Right atrium auricular region (tissue), 2 donors: ENCODE data around the gene F2RL2. TPM values are rescaled to one million over a fixed set of nuclear protein-coding genes. Genes with fewer than 3 reads are reported as not detected.

Experiments
- DNase-seq: peaks from one replicate; pipeline ENCODE4 v3.0.0-alpha.2; 2019; ENCODE audit warnings: low spot score
- H3K27ac ChIP-seq, 2 donors: fragments of 200-600 bp; sonication (generic); 1 replicate in 1 of 2; 2 replicates in 1 of 2; pipeline ENCODE4 v1.5.1; 2016 to 2019
- H3K27me3 ChIP-seq, 2 donors: fragments of 200-600 bp; sonication (generic); one replicate each; pipeline versions ENCODE4 v1.5.1 to v1.6.0; 2017 to 2019
- H3K36me3 ChIP-seq: fragments of 200-600 bp; sonication (generic); one replicate; pipeline ENCODE4 v1.5.1; 2016
- H3K4me1 ChIP-seq, 2 donors: fragments of 200-600 bp; sonication (generic); one replicate each; pipeline versions ENCODE4 v1.5.1 to v1.6.0; 2017 to 2019
- H3K4me3 ChIP-seq, 2 donors: fragments of 200-600 bp; sonication (generic); 1 replicate in 1 of 2; 2 replicates in 1 of 2; pipeline ENCODE4 v1.5.1; 2017 to 2019; ENCODE audit warnings: mild to moderate bottlenecking in 1 of 2, moderate library complexity in 1 of 2
- H3K9me3 ChIP-seq, 2 donors: fragments of 200-600 bp; sonication (generic); one replicate each; pipeline ENCODE4 v1.5.1; 2019
- CTCF ChIP-seq, 2 donors: fragments of 200-600 bp; sonication (generic); IDR thresholded peaks; one replicate each; pipeline ENCODE4 v1.5.1; 2019; ENCODE audit warnings: antibody characterized with exemption in 2 of 2
- total RNA-seq, 2 donors: library from RNA; depleted of rRNA; stranded (reverse); fragments of >200 nt; gene quantifications; one replicate each; pipeline ENCODE4 v1.1.0, GENCODE V29; 2016

F2RL2 gene
- total RNA-seq, 2 donors from 2014 or later = 0.44 to 3.7 TPM

- Histone ChIP-seq H3K36me3 (no peaks in the 10 kb centered on the region), H3K9me3 (no peaks in the 10 kb centered on the region), H3K4me3 (no peak overlapping the region), H3K27me3 (no peaks in the 10 kb centered on the region), H3K4me1 (no peaks in the 10 kb centered on the region), H3K27ac (no peak overlapping the region)
- DNase-seq = no peak
- TF ChIP-seq CTCF (IDR thresholded peaks at IDR 0.05) = peak in 1 of 2 donors; percentile 51
Measured at GRCh38 chr5:76583163-76584047, 39.8 kb downstream of the F2RL2 start.

- TF ChIP-seq CTCF (IDR thresholded peaks at IDR 0.05) = no peak
- H3K36me3 ChIP-seq = no peaks in the 10 kb centered on the region
- no peaks in the 10 kb centered on the region for H3K27me3 ChIP-seq
- no peak overlapping the region for H3K27ac ChIP-seq
- no peaks in the 10 kb centered on the region for H3K4me1 ChIP-seq
- H3K4me3 ChIP-seq = no peak overlapping the region
- no peak for DNase-seq
- no peaks in the 10 kb centered on the region for H3K9me3 ChIP-seq
Measured at GRCh38 chr5:76582230-76583162, 40.7 kb downstream of the F2RL2 start.

- TF ChIP-seq CTCF (IDR thresholded peaks at IDR 0.05) = no peak
- H3K36me3 ChIP-seq = no peaks in the 10 kb centered on the region
- no peaks in the 10 kb centered on the region for H3K27me3 ChIP-seq
- DNase-seq = no peak
- H3K4me3 ChIP-seq = no peak overlapping the region
- no peak overlapping the region for H3K27ac ChIP-seq
- no peaks in the 10 kb centered on the region for H3K4me1 ChIP-seq
- H3K9me3 ChIP-seq = no peaks in the 10 kb centered on the region
Measured at GRCh38 chr5:76580981-76581380, 42.2 kb downstream of the F2RL2 start.

GRCh38 chr5:76579166-76579937 is 43.9 kb downstream of the F2RL2 start:
- DNase-seq = no peak
- H3K4me3 ChIP-seq = no peak overlapping the region
- H3K36me3 ChIP-seq = no peaks in the 10 kb centered on the region
- no peak for TF ChIP-seq CTCF (IDR thresholded peaks at IDR 0.05)
- H3K27me3 ChIP-seq = no peaks in the 10 kb centered on the region
- no peaks in the 10 kb centered on the region for H3K9me3 ChIP-seq
- H3K4me1 ChIP-seq = no peaks in the 10 kb centered on the region
- no peak overlapping the region for H3K27ac ChIP-seq

GRCh38 chr5:76576996-76577395 is 46.2 kb downstream of the F2RL2 start:
- no peak for DNase-seq
- no peaks in the 10 kb centered on the region for H3K4me1 ChIP-seq
- H3K36me3 ChIP-seq = no peaks in the 10 kb centered on the region
- TF ChIP-seq CTCF (IDR thresholded peaks at IDR 0.05) = no peak
- no peak overlapping the region for H3K4me3 ChIP-seq
- H3K27ac ChIP-seq = no peak overlapping the region
- H3K9me3 ChIP-seq = no peaks in the 10 kb centered on the region
- no peaks in the 10 kb centered on the region for H3K27me3 ChIP-seq
